Measurements from ENCODE around the gene CCL4.
"Not testable (repeated sequence)": the region's sequence is repeated elsewhere in the genome, so short reads cannot be mapped to it uniquely, and the experiment has no call there.

Gene CCL4

DNA sequence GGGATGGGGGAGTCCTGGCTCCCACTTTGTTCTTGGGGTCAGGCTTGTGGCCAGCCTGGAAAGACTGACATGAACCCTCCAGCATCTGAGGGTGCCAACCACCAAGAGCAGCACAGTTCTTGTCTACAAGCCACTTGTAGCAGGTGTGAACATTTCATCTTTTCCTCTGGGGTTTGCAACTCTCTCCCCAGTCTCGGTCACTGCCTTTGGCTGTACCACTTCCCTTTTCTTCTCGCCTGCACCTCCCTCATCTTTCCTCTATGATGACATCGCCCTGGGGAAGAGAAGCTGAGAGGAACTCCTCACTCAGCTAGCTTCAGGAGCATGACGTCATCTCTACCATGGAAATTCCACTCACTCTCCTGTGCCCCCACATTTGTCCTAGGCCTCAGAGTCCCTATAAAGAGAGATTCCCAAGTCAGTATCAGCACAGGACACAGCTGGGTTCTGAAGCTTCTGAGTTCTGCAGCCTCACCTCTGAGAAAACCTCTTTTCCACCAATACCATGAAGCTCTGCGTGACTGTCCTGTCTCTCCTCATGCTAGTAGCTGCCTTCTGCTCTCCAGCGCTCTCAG, at the start of gene CCL4:
Gene CCL4, plus strand, starts transcription at position 427 of the 575 bp plus-strand sequence. Its CDS starts 79 bp downstream, at position 506.
- DNase-seq (ENCODE audit: low spot score): not testable (repeated sequence)

DNA sequence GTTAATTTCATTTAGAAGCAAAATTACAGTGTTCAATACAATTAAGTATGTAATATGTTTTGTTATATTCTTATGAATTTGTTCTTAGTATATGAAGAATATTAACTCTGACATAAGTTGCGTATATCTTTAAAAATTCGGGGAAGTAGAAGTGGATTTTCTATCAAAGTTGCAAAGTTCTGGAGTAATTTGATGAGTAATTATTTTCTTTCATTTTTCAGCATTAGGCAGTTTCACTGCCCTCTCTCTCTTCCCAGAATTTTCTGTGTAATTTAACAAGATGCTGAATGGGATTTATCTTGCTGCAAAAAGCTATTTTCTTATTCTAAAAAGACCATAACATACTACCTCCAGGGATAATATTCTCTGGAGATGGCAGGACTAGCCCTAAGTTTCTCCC, 48.5 kb upstream of the CCL4 start:
- no peak for DNase-seq (ENCODE audit: low spot score)

DNA sequence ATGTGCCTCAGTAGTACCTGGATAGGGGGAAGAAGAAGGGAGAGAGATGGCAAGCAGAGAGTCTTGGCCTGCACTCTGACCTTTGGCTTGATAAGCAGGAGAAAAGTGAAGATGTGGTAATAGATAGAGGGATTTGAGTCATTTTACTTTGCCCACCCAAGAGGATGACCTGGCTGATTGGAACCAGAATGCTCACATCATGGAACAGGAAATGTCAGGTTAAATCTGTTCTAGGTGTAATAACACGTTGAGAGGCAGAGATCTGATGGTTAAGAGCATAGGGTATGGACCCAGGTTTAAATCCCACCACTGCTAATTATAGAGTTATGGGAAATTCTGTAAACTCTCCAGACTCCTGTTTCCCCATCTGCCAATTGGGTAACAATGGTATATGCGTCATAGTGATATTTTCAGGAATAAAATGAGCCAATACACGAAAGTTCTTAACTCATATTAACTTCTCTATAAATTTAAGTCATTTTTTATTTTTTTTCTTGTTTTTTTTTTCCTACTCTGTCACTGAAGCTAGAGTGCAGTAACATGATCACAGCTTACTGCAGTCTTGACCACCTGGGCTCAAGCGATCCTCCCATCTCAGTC, 47.6 kb upstream of the CCL4 start:
- no peak for DNase-seq (ENCODE audit: low spot score)

DNA sequence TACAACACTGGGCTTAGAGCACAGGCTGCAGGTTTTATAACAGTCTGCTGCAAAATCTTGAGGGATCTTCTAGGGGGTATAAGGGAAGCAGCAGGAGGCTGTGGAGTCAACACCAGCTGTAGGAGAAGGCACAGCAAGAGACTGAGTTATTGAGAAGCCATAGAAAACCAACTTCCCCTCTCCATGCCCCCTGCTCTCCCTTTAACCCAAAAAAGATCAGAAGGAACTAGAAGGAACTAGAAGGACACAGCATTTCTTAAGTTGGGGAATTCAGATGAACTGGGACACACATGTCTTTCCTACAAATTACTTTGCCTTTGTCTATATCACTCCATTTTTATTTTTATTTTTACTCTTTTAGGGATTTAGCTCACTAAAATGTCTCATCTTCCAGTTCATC, 45.7 kb upstream of the CCL4 start:
- no peak for DNase-seq (ENCODE audit: low spot score)

DNA sequence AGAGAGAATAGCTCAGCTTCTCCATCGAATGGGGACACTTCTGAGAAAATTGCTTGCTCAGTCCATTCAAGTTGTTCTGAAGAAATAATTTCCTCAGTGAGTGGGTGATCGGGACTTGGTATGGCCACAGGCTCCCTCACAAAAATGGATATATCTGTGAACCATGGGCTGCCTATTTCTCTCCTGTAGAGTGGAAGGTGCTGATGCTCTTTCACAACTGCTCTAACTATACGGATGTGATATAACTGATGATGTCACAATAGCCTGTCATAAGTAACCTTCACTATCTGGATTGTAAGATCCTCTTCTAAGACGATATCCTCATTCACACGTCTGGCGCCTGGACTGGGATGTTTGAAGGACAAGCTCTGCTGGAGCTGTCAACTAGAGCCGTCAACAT, 44.2 kb upstream of the CCL4 start:
- no peak for DNase-seq (ENCODE audit: low spot score)

DNA sequence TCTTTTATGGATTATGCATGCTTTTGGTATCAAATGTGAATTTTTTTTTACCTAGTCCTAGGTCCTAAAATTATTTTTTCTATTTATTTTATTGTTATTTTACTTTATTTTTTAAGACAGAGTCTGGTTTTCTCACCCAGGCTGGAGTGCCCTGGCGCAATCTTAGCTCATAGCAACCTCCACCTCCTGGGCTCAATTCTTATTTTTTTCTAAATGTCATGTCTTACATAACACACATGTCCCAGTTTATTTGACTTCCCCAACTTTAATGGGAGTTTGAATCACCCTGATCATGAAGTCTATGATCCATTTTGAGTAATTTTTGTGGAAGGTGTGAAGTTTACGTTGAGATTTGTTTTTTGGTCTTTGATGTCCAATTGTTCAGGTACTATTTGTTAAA, 42.8 kb upstream of the CCL4 start:
- no peak for DNase-seq (ENCODE audit: low spot score)

DNA sequence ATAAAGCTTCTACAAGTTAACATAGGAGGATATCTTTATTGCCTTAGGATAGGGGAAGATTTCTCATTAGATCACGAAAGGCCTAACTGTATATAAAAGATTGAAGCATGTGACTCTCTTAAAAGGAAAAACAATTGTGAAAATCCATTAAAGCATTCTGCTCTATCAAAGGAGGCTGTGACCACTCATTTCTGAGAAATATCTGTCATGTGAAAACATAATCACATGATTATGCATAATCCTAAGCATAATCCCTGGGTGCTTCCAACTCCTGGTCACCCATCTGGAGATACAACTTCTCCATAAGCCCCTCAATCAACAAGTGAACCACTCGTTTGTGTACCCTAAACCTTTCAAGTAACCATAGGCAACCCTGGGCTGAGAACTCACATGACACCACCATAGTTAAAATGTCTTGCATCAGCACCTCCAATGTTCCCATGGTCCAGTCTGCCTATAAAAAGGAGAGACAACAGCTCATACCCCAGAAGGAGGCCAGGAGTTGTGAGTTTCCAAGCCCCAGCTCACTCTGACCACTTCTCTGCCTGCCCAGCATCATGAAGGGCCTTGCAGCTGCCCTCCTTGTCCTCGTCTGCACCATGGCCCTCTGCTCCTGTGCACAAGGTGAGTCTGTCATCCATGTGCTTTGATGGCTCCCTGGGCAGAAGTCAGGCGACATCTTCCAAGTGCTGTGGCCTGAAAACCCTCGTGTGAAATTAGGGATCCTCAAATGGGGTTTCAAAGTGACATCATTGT, 39.7 kb upstream of the CCL4 start, which contains the start of gene CCL18:
Gene CCL18, plus strand, starts transcription at position 487 of the 756 bp plus-strand sequence. Its CDS starts 71 bp downstream, at position 558.
- DNase-seq (ENCODE audit: low spot score): no peak

DNA sequence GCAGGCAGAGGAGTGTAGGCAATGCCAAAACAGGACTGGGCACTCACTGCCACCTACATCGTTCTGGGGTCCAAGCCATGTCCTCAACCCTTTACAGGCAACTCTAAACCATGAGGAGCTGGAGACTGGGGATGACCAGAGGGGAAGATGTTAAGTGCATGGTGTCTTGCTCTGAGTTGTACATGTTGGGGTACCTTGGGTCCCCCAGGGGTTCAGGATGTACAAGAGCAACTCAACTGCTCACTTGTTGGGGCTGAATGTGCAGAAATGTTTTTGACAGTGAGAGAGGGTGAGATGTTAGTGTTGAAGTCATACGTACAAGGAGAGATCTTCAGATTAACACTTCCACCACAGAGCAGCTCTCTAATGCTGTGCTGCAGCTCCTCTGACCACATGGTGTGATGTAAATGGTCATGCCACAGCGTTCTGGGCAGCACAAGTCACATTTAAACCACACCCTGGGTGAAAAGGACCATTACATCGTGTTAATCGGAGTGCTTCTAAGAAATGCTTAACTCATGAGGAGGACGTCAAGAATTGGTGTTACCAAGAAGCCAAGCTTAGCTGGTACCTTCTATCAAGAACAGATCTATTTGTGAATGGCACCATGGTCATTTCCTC, 37.2 kb upstream of the CCL4 start:
- DNase-seq (ENCODE audit: low spot score): no peak

DNA sequence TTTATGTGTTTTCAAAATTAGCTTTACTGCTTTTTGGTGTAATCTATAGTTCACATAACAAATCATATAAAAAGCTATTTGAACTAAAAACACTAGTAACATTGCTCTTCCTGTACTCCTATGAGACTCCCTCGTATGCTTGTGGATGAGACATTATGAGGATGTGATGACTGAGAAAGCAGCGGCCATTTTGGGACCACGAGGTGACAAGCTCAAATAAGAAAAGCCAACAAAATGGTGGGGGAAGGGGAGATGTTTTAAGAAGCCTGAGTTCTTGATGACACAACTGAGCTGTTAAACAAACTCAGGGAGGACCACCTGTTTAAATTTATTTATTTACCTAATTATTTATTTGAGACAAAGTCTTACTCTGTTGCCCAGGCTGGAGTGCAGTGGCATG, 35.1 kb upstream of the CCL4 start:
- no peak for DNase-seq (ENCODE audit: low spot score)

DNA sequence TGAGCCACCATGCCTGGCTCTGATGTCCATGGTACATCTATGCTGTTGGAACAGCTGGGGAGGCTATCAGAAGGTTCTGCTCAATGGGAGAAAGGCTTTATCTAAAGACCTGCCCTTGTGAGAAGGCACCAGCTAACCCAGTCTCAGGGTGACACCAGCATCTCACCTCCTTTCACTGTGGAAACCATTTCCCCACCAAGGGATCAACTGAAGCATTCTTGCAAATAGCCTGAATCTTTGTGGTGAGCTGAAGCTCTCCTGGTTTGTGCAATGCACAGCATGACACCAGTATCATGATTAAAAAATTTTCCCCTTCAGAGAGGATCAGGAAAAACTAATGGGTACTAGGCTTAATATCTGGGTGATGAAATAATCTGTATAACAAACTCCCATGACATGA, 34.5 kb upstream of the CCL4 start:
- no peak for DNase-seq (ENCODE audit: low spot score)

DNA sequence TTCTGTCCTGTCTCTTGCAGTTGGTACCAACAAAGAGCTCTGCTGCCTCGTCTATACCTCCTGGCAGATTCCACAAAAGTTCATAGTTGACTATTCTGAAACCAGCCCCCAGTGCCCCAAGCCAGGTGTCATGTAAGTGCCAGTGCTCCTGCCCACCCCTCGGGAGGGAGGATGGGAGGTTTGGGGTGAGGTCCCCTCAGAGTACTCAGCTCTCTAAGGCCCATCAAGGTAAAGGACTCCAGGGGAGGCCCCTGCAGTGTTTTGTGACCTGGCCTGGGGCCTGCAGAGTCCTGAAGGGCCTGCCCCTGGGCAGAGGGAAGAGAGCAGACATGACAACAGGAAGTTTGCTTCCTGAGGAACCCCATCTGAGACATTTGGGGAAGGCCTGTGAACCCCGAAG, 33.2 kb upstream of the CCL4 start:
- no peak for DNase-seq (ENCODE audit: low spot score)

DNA sequence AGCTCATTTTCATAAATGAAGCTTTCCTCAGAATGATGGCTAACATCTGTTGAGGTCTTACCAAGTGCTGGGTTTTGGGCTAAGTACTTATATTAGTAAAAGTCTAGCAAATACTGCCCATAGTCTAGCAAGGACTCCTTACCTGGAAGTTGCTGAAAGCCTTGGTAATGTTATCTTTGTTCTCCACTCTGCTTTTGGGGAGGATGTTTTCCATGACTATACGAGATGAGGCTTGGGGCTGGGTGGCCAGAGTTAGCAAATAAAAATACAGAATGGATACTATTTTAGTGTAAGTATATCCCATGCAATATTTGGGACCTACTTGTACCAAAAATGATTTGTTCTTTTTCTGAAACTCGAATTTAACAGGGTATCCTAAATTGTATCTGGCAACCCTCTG, 31.9 kb upstream of the CCL4 start:
- no peak for DNase-seq (ENCODE audit: low spot score)

DNA sequence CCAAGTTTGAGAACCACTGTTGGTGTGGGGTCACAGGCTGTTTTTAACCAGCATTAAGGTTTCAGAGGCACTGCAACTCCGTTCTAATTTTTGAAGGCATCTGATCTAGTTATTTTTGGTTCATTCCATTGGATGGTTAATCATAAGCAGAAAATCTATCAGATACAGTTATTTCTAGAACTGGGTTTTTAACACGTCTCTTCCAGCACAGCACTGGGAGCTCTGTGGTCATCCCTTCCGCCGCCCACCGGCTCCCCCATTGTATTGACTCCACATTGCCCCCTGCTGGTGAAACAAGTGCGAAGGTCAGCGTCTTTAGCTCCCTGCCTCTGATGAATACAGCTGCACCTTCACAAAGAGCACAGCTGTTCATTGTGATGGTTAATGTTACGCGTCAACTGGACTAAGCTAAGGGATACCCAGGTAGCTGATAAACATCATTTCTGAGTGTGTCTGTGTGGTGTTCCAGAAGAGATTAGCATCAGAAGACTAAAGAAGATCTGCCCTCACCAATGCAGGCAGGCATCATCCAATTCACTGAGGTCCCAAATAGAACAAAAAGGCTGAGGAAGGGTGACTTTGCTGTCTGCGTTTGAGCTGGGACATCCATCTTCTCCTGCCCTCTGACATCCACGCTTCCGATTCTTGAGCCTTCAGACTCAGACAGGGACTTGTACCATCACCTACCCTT, 31.1 kb upstream of the CCL4 start:
- peak; percentile 55 for DNase-seq (ENCODE audit: low spot score)

DNA sequence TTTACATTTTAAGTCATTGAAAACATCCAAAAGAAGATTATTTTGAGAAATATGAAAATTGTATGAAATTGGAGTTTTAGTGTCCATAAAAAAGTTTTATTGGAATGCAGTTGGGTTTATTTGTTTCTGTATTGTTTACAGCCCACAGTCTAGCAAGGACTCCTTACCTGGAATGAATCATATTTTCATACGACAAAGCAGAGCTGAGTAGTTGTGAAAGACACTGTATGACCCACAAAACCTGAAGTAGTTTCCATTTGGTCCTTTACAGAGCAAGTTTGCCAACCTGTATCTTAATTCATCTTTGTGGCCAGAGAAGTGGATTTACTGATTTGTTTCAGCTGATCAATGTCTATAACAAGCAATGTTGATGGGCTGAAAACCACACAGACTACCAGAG, 29.3 kb upstream of the CCL4 start:
- DNase-seq (ENCODE audit: low spot score): no peak

DNA sequence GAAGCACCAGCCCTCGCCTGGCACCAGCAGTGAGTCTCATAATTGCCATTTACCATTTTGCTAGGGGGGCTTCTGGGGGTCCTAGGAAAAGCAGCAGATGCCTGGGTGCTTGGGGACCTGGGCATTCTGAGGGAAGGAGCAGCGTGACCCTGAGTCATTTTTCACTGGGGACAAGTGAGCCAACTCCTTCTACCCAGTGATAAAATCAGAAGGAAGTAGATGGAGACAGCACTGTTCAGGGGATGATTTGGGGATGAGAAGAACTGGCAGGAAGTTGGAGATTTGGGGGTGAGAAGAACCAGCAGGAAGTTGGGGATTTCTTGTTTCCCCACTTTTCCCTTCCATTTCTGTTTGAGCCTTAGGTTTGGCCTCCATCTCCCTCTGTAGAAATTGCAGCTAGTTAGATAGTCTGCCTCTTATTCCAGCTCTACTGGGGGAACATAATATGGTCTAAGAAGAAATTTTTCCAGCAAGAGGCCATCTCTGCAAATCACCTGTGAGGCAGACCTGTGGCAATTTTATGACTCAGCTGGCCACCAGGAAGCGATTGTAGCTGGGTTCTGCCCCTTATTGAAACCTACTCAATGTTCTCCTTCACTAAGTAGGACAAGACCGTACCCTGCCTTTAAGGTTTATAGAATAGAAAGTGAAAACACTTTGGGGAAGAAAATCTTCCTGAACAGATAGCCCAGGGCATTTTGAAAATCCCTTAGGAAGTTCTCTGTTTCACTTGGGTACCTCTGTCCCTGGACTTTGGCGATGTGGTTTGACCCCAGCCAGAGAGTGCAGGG, 21.8 kb upstream of the CCL4 start:
- DNase-seq (ENCODE audit: low spot score): not testable (repeated sequence)

DNA sequence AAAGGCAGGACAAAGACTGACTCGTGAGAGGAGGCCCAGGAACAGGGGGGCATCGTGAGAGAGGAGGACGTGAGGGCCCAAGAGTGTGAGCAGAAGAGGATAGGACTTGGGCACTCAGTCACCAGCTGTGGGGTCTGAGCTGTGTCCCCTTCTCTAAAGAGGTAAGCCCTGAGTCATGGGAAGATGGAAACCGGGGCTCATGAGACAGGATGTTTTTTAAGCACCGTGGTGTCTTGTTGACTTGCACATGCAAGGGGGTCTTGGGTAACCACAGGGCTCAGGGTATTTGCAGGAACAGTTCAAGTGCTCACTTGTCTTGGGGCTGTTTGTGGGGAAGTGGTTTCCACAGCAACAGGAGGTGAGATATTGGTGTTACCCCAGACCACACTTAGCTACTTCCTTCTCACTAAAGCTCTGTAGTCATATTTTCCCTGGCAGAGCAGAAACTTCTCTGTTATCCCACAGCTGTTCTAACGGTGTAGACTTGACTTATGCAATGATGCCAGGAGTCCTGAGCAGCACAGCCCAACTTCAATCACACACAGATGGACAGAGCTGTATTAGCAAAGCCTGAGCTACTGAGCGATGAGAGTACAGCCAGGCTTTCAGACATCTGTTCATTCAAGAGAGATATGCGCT, 21.0 kb upstream of the CCL4 start:
- not testable (repeated sequence) for DNase-seq (ENCODE audit: low spot score)

DNA sequence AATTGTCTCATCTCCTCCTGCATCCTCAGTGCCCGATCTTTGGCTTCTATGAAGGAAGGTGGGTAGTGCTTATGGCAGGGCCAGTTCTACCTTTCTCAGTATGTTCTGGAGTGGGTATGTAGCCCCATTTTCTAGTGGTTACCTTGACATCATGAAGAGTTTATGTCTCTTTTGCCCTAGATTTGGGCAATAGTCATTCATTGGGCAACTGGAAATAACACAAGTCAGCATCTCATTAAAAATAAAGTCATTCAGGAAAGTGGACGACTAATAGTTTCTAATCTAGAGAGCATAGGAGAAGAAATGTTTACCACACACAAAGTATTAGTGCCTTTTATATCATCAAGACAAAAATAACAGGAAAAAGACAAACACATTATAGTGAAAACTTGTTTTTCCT, 19.9 kb upstream of the CCL4 start:
- not testable (repeated sequence) for DNase-seq (ENCODE audit: low spot score)

DNA sequence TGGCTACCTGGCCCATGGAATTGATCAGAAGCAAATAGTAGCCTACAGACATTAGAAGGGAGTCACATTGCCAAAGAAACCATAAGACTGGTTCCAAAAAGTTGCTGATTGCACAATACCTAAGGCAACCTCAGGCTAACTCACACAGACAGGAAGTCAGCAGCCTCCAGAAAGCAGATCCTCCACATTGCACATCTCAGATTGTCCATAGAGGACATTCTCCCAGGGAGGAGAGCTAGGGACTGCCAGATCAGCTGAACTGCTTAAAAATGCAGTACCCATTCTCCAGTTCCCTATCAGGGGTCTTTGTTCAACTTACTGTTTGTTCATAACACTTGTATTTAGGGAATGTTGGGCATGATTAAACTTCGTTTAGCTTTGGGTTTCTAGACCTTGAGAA, 17.9 kb upstream of the CCL4 start:
- DNase-seq (ENCODE audit: low spot score): no peak

DNA sequence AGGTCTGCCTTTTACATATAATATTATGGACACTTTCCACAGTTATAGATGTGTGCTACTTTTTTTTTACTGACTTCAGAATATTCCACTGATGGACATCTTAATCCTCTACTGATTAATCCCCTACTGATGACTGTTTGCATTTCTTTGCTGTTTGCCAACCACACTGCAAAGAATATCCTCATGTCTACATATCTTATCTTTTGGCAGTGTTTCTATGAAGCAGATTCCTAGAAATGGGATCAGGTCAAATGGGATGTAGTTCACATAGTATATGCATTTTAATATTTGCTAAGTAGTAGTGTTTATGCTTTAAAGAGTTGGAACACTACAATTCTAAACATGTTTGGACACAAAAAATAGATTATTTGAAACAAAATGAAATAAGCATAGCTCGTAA, 16.8 kb upstream of the CCL4 start:
- DNase-seq (ENCODE audit: low spot score): no peak

DNA sequence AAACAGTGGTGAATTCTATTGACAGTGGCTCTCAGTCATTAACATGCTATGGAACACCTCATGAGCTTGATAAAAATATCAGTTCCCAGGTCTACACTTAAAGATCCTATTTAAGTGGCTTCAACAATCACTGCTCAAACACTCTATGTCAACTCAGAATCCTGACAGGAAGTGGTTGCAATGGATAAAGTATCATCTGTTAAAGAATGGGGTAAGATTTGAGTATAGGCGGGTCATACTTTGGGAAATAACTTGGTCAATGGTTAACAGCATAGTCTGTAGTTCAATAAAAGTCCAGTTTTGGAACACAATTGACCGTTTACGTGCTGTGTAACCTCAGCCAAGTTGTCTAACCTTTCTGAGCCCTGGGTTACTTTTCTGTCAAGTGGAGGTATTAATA, 16.2 kb upstream of the CCL4 start:
- not testable (repeated sequence) for DNase-seq (ENCODE audit: low spot score)
